HFFc6 (cell line): ENCODE results near the gene GALNT11. TPM values are rescaled to one million over a fixed set of nuclear protein-coding genes. Genes with fewer than 3 reads are reported as not detected.
"Not testable (repeated sequence)": the region's sequence is repeated elsewhere in the genome, so short reads cannot be mapped to it uniquely, and the experiment has no call there.

ENCODE experiments used
- DNase-seq: peaks from one replicate; pipeline ENCODE4 v3.0.0-alpha.2; 2018
- H3K27ac Mint-ChIP-seq: 2 replicates; pipeline ENCODE4 v1.8.0; 2020; ENCODE audit warnings: mild to moderate bottlenecking, mixed read lengths
- H3K27me3 Mint-ChIP-seq: 2 replicates; pipeline ENCODE4 v1.8.0; 2021; ENCODE audit warnings: mild to moderate bottlenecking, moderate library complexity, mixed read lengths; ENCODE audit not compliant: insufficient read depth
- H3K36me3 Mint-ChIP-seq: 2 replicates; pipeline ENCODE4 v1.8.0; 2021; ENCODE audit warnings: low read depth, mixed read lengths
- H3K4me1 Mint-ChIP-seq: 2 replicates; pipeline ENCODE4 v1.8.0; 2020; ENCODE audit warnings: low read depth, mixed read lengths
- H3K4me3 Mint-ChIP-seq: 2 replicates; pipeline ENCODE4 v1.8.0; 2020; ENCODE audit warnings: mild to moderate bottlenecking, moderate library complexity, mixed read lengths
- H3K9me3 Mint-ChIP-seq: 2 replicates; pipeline ENCODE4 v1.8.0; 2020; ENCODE audit warnings: mild to moderate bottlenecking, mixed read lengths
- total RNA-seq, 6 experiments: library from RNA; stranded (reverse); fragmentation: NEBNext Ultra II Directional; extraction: Animal tissue kit (Norgen Biotek cat#: 25700); gene quantifications; 2 replicates in 1 of 6; 3 replicates in 5 of 6; pipeline ENCODE4 v1.2.3, GENCODE V29; 2021
- TF ChIP-seq, protein P1 (sequence below): fragments of 200-600 bp; sonication (generic); IDR thresholded peaks from 2 replicates; pipeline ENCODE4 v1.5.0; 2021; ENCODE audit warnings: antibody characterized with exemption, mild to moderate bottlenecking

The GALNT11 gene
- total RNA-seq, 6 experiments from 2014 or later = 21.8 to 27.7 (median 23.6) TPM

DNA sequence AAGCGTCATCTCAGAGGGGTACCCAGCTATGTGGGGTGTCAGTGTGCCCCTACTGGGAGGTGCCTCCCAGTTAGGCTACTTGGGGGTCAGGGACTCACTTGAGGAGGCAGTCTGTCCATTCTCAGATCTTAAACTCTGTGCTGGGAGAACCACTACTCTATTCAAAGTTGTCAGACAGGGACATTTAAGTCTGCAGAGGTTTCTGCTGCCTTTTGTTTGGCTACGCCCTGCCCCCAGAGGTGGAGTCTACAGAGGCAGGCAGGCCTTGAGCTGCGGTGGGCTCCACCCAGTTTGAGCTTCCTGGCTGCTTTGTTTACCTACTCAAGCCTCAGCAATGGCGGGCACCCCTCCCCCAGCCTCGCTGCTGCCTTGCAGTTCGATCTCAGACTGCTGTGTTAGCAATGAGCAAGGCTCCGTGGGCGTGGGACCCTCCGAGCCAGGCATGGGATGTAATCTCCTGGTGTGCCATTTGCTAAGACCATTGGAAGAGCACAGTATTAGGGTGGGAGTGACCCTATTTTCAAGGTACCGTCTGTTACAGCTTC, 40.4 kb downstream of the GALNT11 start:
- Mint-ChIP-seq H3K36me3 (peaks cover 26% of the 10 kb centered on the region), H3K9me3 (peaks cover 23% of the 10 kb centered on the region)
- not testable (repeated sequence) for H3K27me3 Mint-ChIP-seq, DNase-seq, H3K27ac Mint-ChIP-seq, H3K4me1 Mint-ChIP-seq, H3K4me3 Mint-ChIP-seq

DNA sequence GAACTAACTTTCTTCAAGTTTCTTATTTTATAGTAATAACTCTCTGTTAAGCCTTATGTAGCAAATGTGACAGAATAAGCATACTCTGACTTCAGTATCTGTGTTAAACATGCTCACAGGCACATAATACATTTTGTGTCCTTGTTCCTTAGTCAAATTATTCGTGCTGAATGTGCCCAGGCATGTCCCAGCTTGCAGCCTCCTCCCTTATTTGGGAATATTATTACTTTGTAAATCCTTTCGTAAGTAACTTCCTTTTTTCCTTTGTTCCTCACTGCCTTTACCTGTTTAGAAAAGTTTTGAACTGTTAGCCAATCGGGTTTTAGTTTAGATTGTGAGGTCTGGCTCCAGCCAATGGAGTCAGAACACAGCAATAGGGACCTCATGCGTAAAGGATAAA, 46.9 kb downstream of the GALNT11 start:
- Mint-ChIP-seq H3K27ac (no peak overlapping the region), H3K4me3 (no peak overlapping the region), H3K4me1 (peaks cover 16% of the 10 kb centered on the region), H3K9me3 (peaks cover 8% of the 10 kb centered on the region), H3K27me3 (peaks cover 1% of the 10 kb centered on the region), H3K36me3 (peaks cover 8% of the 10 kb centered on the region)
- no peak for DNase-seq
- TF ChIP-seq, protein P1, sequence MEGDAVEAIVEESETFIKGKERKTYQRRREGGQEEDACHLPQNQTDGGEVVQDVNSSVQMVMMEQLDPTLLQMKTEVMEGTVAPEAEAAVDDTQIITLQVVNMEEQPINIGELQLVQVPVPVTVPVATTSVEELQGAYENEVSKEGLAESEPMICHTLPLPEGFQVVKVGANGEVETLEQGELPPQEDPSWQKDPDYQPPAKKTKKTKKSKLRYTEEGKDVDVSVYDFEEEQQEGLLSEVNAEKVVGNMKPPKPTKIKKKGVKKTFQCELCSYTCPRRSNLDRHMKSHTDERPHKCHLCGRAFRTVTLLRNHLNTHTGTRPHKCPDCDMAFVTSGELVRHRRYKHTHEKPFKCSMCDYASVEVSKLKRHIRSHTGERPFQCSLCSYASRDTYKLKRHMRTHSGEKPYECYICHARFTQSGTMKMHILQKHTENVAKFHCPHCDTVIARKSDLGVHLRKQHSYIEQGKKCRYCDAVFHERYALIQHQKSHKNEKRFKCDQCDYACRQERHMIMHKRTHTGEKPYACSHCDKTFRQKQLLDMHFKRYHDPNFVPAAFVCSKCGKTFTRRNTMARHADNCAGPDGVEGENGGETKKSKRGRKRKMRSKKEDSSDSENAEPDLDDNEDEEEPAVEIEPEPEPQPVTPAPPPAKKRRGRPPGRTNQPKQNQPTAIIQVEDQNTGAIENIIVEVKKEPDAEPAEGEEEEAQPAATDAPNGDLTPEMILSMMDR = no peak

DNA sequence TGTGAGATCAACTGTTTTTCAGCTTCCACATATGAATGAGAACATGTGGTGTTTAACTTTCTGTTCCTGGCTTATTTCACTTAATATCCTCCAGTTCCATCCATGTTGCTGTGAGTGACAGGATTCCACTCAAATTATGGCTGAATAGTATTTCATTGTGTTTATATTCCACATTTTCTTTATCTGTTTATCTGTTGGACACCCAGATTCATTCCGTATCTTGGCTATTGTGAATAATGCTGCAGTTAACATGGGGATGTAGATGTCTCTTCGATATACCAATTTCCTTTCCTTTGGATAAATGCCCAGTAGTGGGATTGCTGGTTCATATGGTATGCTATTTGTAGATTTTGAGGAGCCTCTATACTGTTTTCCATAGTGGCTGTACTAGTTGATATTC, 47.9 kb downstream of the GALNT11 start:
- TF ChIP-seq, protein P1 = no peak
- Mint-ChIP-seq H3K27me3 (peaks cover 1% of the 10 kb centered on the region), H3K4me1 (peaks cover 16% of the 10 kb centered on the region), H3K9me3 (peaks cover 6% of the 10 kb centered on the region), H3K36me3 (peaks cover 6% of the 10 kb centered on the region; the same call in 1 of the 2 replicates), H3K27ac (no peak overlapping the region), H3K4me3 (no peak overlapping the region)
- DNase-seq = no peak

DNA sequence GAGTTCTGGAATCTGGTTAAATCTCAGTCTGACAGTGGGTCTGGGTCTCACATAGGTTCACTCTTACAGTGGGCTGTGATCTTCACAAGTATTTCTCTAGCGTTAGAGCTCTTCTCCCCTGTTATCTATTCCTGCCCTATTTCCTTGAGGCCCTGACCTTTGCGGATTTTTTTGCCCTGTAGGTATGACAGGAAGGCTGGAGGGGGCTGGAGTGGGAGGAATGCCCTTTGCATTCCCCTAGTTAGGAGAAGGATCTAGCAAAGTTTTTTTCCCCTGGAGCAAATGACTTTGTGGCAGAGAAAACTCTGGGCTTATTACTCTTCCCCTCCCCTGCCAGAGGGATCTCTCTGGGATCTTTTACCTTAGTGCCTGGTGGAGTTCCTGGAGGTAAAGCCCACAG, 49.2 kb downstream of the GALNT11 start:
- Mint-ChIP-seq H3K4me3 (no peak overlapping the region), H3K27ac (no peak overlapping the region), H3K4me1 (peaks cover 16% of the 10 kb centered on the region), H3K9me3 (peaks cover 6% of the 10 kb centered on the region), H3K27me3 (peaks cover 1% of the 10 kb centered on the region), H3K36me3 (peaks cover 6% of the 10 kb centered on the region; the same call in 1 of the 2 replicates)
- no peak for DNase-seq
- TF ChIP-seq, protein P1 = no peak

DNA sequence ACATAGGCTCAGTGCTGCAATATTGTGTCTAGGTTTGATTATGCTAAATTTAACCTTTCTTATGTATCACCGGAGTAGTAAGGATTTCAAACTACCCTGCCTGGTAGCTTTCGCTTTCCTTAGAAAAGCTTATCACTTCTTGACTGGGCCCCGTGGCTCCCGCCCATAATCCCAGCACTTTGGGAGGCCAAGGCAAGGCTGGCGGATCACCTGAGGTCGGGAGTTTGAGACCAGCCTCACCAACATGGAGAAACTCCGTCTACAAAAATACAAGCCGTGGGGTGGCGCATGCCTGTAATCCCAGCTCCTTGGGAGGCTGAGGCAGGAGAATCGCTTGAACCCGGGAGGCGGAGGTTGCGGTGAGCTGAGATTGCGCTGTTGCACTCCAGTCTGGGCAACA, 49.9 kb downstream of the GALNT11 start:
- H3K27me3 Mint-ChIP-seq, DNase-seq, H3K4me3 Mint-ChIP-seq, H3K36me3 Mint-ChIP-seq, H3K9me3 Mint-ChIP-seq, H3K27ac Mint-ChIP-seq: not testable (repeated sequence)
- H3K4me1 Mint-ChIP-seq = peaks cover 16% of the 10 kb centered on the region

DNA sequence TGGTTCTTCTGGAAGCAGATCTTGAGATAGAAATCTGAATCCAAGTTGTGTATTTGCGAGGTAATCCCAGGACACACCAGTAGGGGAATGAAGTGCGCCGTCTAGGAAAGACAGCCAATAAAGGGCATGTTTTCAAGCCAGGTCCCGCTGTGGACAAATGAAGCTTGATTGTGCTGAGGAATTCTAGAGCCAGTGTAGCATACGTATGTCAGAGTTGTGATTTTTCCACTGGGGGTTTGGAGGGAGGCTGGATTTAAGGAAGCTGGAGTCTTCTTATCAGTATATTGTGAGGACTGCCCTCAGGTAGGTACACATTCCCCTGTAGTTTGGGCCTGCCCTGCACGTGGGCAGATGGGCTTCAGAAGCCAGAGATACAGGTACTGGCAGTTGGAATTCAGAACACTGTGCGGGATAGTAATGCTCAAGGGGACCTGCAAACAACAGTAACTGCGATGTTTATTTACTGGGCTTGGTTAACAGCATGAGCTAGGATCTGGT, 50.9 kb downstream of the GALNT11 start:
- Mint-ChIP-seq H3K36me3 (no peaks in the 10 kb centered on the region), H3K9me3 (no peaks in the 10 kb centered on the region), H3K4me1 (peaks cover 22% of the 10 kb centered on the region), H3K27me3 (no peaks in the 10 kb centered on the region; the same call in 1 of the 2 replicates), H3K4me3 (no peak overlapping the region), H3K27ac (no peak overlapping the region)
- no peak for DNase-seq
- TF ChIP-seq, protein P1 = peak; percentile 67
